K562 (cell line): ENCODE measurements around the gene DHRS7C. TPM values are rescaled to one million over a fixed set of nuclear protein-coding genes. Genes with fewer than 3 reads are reported as not detected.

Experiments
- ATAC-seq: fragments of 200-7000 bp; cut with Tn5 transposase; 3 replicates; pipeline ENCODE4 v1.9.1; 2020; ENCODE audit warnings: moderate library complexity
- BruUV-seq: library from RNA; stranded (reverse); fragments of 400-500 nt; replicated peaks from 2 replicates; lab custom pipeline; 2021; lab: Mats Ljungman, UMichigan
- CTCF ChIA-PET: fragments of 300-600 bp; formaldehyde crosslinking; extraction: SDS; loops from one replicate; lab custom pipeline; 2021; ENCODE audit warnings: low intra/inter-chr PET ratio; lab: Yijun Ruan, JAX
- POLR2A ChIA-PET: fragments of 300-600, 350-650 bp; sonication (Branson Sonifier 250); formaldehyde crosslinking; extraction: SDS; loops from one replicate; lab custom pipeline; 2021; ENCODE audit warnings: antibody characterized with exemption, inconsistent platforms; lab: Yijun Ruan, JAX
- DNase-seq, 4 experiments: peaks; one replicate each; pipeline versions ENCODE4 v3.0.0 to v3.0.0-alpha.2; 2011 to 2018; ENCODE audit warnings: low spot score in 3 of 4, mixed read lengths in 3 of 4; ENCODE audit errors: extremely low read depth in 1 of 4
- FAIRE-seq: peaks from 2 replicates; lab custom pipeline; 2011; peaks lifted over from hg19 to GRCh38; lab: Jason Lieb, UNC
- H2AFZ ChIP-seq: 2 replicates; pipeline ENCODE4 v1.6.0; 2011; ENCODE audit warnings: low read depth, low read length, control low read depth, inconsistent platforms
- H3K27ac ChIP-seq: fragments of 200-600 bp; 3 replicates; pipeline ENCODE4 v1.8.0; 2011; ENCODE audit warnings: low read depth, mild to moderate bottlenecking, control low read depth, inconsistent platforms, low read length, moderate library complexity, mixed read lengths; ENCODE audit errors: extremely low read depth
- H3K27me3 ChIP-seq, 2 experiments: fragments of 300-600 bp in 1 of 2; 2 replicates in 1 of 2; 3 replicates in 1 of 2; pipeline versions ENCODE4 v1.6.0 to v1.8.0; 2011; ENCODE audit warnings: inconsistent platforms in 2 of 2, low read length in 2 of 2, mild to moderate bottlenecking in 1 of 2, mixed read lengths in 1 of 2, moderate library complexity in 1 of 2; ENCODE audit not compliant: control insufficient read depth in 2 of 2, insufficient read depth in 2 of 2
- H3K36me3 ChIP-seq: fragments of 300-600 bp; 3 replicates; pipeline ENCODE4 v1.8.0; 2011; ENCODE audit warnings: mild to moderate bottlenecking, low read length, inconsistent platforms; ENCODE audit not compliant: control insufficient read depth, insufficient read depth
- H3K4me1 ChIP-seq, 2 experiments: fragments of 200-600 bp in 1 of 2; replicated peaks in 1 of 2; 2 replicates in 1 of 2; 3 replicates in 1 of 2; pipeline versions ENCODE4 v1.5.1 to v1.8.0; 2011; ENCODE audit warnings: inconsistent platforms in 2 of 2, low read length in 2 of 2, mild to moderate bottlenecking in 1 of 2, mixed read lengths in 1 of 2, moderate library complexity in 1 of 2; ENCODE audit not compliant: control insufficient read depth in 2 of 2, insufficient read depth in 2 of 2
- H3K4me2 ChIP-seq: 2 replicates; pipeline ENCODE4 v1.6.1; 2011; ENCODE audit warnings: low read length, control low read depth, inconsistent platforms, mixed read lengths; ENCODE audit not compliant: insufficient read depth
- H3K4me3 ChIP-seq: fragments of 200-600 bp; sonication (generic), shearing (Covaris generic); 2 replicates; pipeline ENCODE4 v1.5.1; 2016; ENCODE audit warnings: control low read depth, inconsistent platforms
- H3K79me2 ChIP-seq: fragments of 200-600 bp; 3 replicates; pipeline ENCODE4 v1.8.0; 2011; ENCODE audit warnings: low read length, inconsistent platforms; ENCODE audit not compliant: control insufficient read depth, insufficient read depth
- H3K9ac ChIP-seq, 2 experiments: 2 replicates each; pipeline versions ENCODE4 v1.6.0 to v1.6.1; 2011; ENCODE audit warnings: low read depth in 2 of 2, low read length in 2 of 2, control low read depth in 1 of 2, inconsistent platforms in 1 of 2, mild to moderate bottlenecking in 1 of 2, mixed read lengths in 1 of 2; ENCODE audit not compliant: insufficient read depth in 1 of 2
- H3K9me1 ChIP-seq: one replicate; pipeline ENCODE4 v1.6.0; 2011; ENCODE audit warnings: inconsistent platforms, mild to moderate bottlenecking, low read length, moderate library complexity; ENCODE audit not compliant: control insufficient read depth, insufficient read depth
- H3K9me3 ChIP-seq: replicated peaks from 2 replicates; pipeline ENCODE4 v1.5.1; 2011; ENCODE audit warnings: low read depth, low read length, inconsistent platforms; ENCODE audit not compliant: control insufficient read depth, insufficient read depth
- H4K20me1 ChIP-seq: replicated peaks from 2 replicates; pipeline ENCODE4 v1.6.1; 2011; ENCODE audit warnings: low read length, inconsistent platforms, mixed read lengths; ENCODE audit not compliant: control insufficient read depth, insufficient read depth
- DMBX1 ChIP-seq: fragments of 250-450 bp; sonication (Bioruptor Pico); IDR thresholded peaks from 2 replicates; pipeline ENCODE4 v1.8.0; 2022; ENCODE audit warnings: inconsistent platforms, mild to moderate bottlenecking, moderate library complexity, borderline replicate concordance
- E2F6 ChIP-seq, 2 experiments: IDR thresholded peaks; 2 replicates each; pipeline ENCODE4 v1.6.1; 2011; ENCODE audit warnings: borderline replicate concordance in 1 of 2, control low read depth in 1 of 2, low read depth in 1 of 2, low read length in 1 of 2, mild to moderate bottlenecking in 1 of 2, mixed read lengths in 1 of 2, moderate library complexity in 1 of 2; ENCODE audit not compliant: insufficient read depth in 1 of 2, insufficient read length in 1 of 2, poor library complexity in 1 of 2, severe bottlenecking in 1 of 2; ENCODE audit errors: extremely low read depth in 1 of 2
- KAT8 ChIP-seq: fragments of 450-650 bp; IDR thresholded peaks from 2 replicates; pipeline ENCODE4 v1.6.1; 2016; ENCODE audit warnings: low read depth, mild to moderate bottlenecking
- MTA3 ChIP-seq: fragments of 450-650 bp; formaldehyde crosslinking; IDR thresholded peaks from 2 replicates; pipeline ENCODE4 v1.6.1; 2017; ENCODE audit warnings: mild to moderate bottlenecking, borderline replicate concordance
- MXD1 ChIP-seq: fragments of 250-450 bp; sonication (Bioruptor Pico); IDR thresholded peaks from 2 replicates; pipeline ENCODE4 v1.8.0; 2021; ENCODE audit warnings: borderline replicate concordance, mild to moderate bottlenecking, moderate library complexity; ENCODE audit not compliant: poor library complexity, severe bottlenecking
- NFXL1 ChIP-seq: fragments of 450-650 bp; formaldehyde crosslinking; IDR thresholded peaks from 2 replicates; pipeline ENCODE4 v1.4.0; 2021; ENCODE audit warnings: mild to moderate bottlenecking
- POLR2G ChIP-seq: fragments of 200-400 bp; formaldehyde crosslinking; IDR thresholded peaks from 2 replicates; pipeline ENCODE4 v1.6.1; 2017; ENCODE audit warnings: low read depth, mild to moderate bottlenecking, antibody characterized with exemption, low read length, moderate library complexity
- POU5F1 ChIP-seq: fragments of 150-350 bp; IDR thresholded peaks from 2 replicates; pipeline ENCODE4 v1.6.1; 2014; ENCODE audit warnings: borderline replicate concordance, low read length, low read depth, mild to moderate bottlenecking; ENCODE audit not compliant: partially characterized antibody
- RBM15 ChIP-seq: fragments of 200-400 bp; formaldehyde crosslinking; IDR thresholded peaks from 2 replicates; pipeline ENCODE4 v1.6.1; 2018; ENCODE audit warnings: mild to moderate bottlenecking, low read length, moderate library complexity; ENCODE audit not compliant: insufficient read depth
- ZBTB8A ChIP-seq: fragments of 450-650 bp; IDR thresholded peaks from 2 replicates; pipeline ENCODE4 v1.6.1; 2018; ENCODE audit warnings: mild to moderate bottlenecking, moderate library complexity; ENCODE audit not compliant: partially characterized antibody
- ZNF347 ChIP-seq: fragments of 450-650 bp; formaldehyde crosslinking; IDR thresholded peaks from 2 replicates; pipeline ENCODE4 v1.4.0; 2020; ENCODE audit warnings: low read depth, mild to moderate bottlenecking, moderate library complexity
- ZNF41 ChIP-seq: fragments of 250-450 bp; sonication (Bioruptor Pico); conservative IDR thresholded peaks from 2 replicates; pipeline ENCODE4 v1.4.0; 2020; ENCODE audit warnings: mild to moderate bottlenecking
- ZNF436 ChIP-seq: fragments of 250-450, 450-650 bp; sonication (Bioruptor Pico); formaldehyde crosslinking; IDR thresholded peaks from 2 replicates; pipeline ENCODE4 v1.7.0; 2020; ENCODE audit warnings: mild to moderate bottlenecking
- ZNF785 ChIP-seq: fragments of 250-450 bp; sonication (Bioruptor Pico); IDR thresholded peaks from 2 replicates; pipeline ENCODE4 v1.4.0; 2020; ENCODE audit warnings: mild to moderate bottlenecking
- WGBS: fragments of 100-300 bp; shearing (Covaris generic); methylation state at CpG from one replicate; pipeline ENCODE4 v1.1.6; 2016; ENCODE audit warnings: low coverage, mixed read lengths; ENCODE audit not compliant: insufficient coverage; ENCODE audit errors: missing lambda C conversion rate; 5-methylcytosine and 5-hydroxymethylcytosine counted together
- in situ Hi-C: fragments of 300-500 bp; cut with MboI; formaldehyde crosslinking; loops from 4 replicates; pipeline ENCODE4 v1.15.0; 2018; ENCODE audit warnings: inconsistent platforms, mixed read lengths
- intact Hi-C: fragments of 100-400 bp; cut with micrococcal nuclease; formaldehyde crosslinking; loops from 2 replicates; pipeline ENCODE4 v1.14.2; 2022
- polyA plus RNA-seq, 8 experiments: library from polyadenylated mRNA; depleted of rRNA in 4 of 8; stranded (reverse) in 5 of 8; unstranded in 3 of 8; fragments of >200 nt; fragmentation: Nextera tagmentation in 2 of 8; fragmentation: Illumina TruSeq in 1 of 8; extraction: Ambion mirVana in 2 of 8; extraction: Trizol in 1 of 8; gene quantifications; 2 replicates each; pipeline versions ENCODE4 v1.2.1 to v1.2.3, GENCODE V29; 2011 to 2014; ENCODE audit warnings: inconsistent platforms in 1 of 8, missing spikeins in 1 of 8
- total RNA-seq, 7 experiments: library from RNA; depleted of rRNA in 6 of 7; stranded (reverse); fragments of >200 nt in 6 of 7; fragmentation: Illumina TruSeq in 2 of 7; extraction: Trizol in 2 of 7; gene quantifications; 2 replicates each; pipeline versions ENCODE4 v1.2.1 to v1.2.3, GENCODE V29; 2011 to 2021; ENCODE audit warnings: low replicate concordance in 1 of 7

Gene DHRS7C
- total and polyA plus RNA-seq, 9 of the 15 experiments (the other 6 are each of a cell fraction or from before 2014, with no cell fraction given): not detected

GRCh38 chr17:9750524-9750923, 40.9 kb downstream of the DHRS7C start (continued):
- TF ChIP-seq ZNF41 (CRISPR knock-in tag) (no peak), ZNF347 (CRISPR knock-in tag) (no peak), NFXL1 (CRISPR knock-in tag) (no peak), POU5F1 (no peak), ZNF436 (CRISPR knock-in tag) (no peak), KAT8 (no peak)

- Histone ChIP-seq H3K4me1 (no peaks in the 10 kb centered on the region), H3K27ac (no peak overlapping the region), H3K9me1 (no peaks in the 10 kb centered on the region), H3K4me3 (no peak overlapping the region), H2AFZ (no peak overlapping the region), H3K79me2 (no peaks in the 10 kb centered on the region), H3K9ac (no peak overlapping the region), H3K27me3 (no peaks in the 10 kb centered on the region; a peak in 1 of 5 replicates), H3K9me3 (no peaks in the 10 kb centered on the region), H3K4me2 (no peak overlapping the region), H3K36me3 (no peaks in the 10 kb centered on the region), H4K20me1 (no peaks in the 10 kb centered on the region)
- in situ Hi-C loops (no loop called here), intact Hi-C loops (no loop called here)
- FAIRE-seq (no peak), ATAC-seq (no peak), DNase-seq (no peak)
- CTCF ChIA-PET: interaction anchor here (1.4 kb wide), 1 partner anchor 38 kb away, joined by 4 read pairs; no protein-coding TSS in a partner anchor
- 3% methylated on average over 9 of the region's 11 CpGs for WGBS
- TF ChIP-seq ZBTB8A (no peak), RBM15 (no peak), MTA3 (no peak), POLR2G (no peak), MXD1 (CRISPR knock-in tag) (no peak), DMBX1 (CRISPR knock-in tag) (no peak), E2F6 (IDR thresholded peaks at IDR 0.05; ENCODE audit: borderline replicate concordance in 1 of 2, extremely low read depth in 1 of 2, insufficient read depth in 1 of 2, insufficient read length in 1 of 2, low read depth in 1 of 2, low read length in 1 of 2, poor library complexity in 1 of 2, severe bottlenecking in 1 of 2) (no peak), ZNF785 (CRISPR knock-in tag) (no peak)
- POLR2A ChIA-PET: no interaction called here
- BruUV-seq: no TSS peak
Observed at GRCh38 chr17:9729735-9730420, 61.5 kb downstream of the DHRS7C start.
